Endothelial cell of umbilical vein (primary cell): Measurements from ENCODE around the gene TNFAIP1. TPM values are rescaled to one million over a fixed set of nuclear protein-coding genes. Genes with fewer than 3 reads are reported as not detected.

Experiments
- BruUV-seq: library from RNA; stranded (reverse); fragments of 400-500 nt; replicated peaks from 2 replicates; lab custom pipeline; 2021; lab: Mats Ljungman, UMichigan
- CTCF ChIA-PET: fragments of 300-600, 350-600 bp; sonication (Branson Sonifier 250); formaldehyde crosslinking; loops from one replicate; lab custom pipeline; 2021; ENCODE audit warnings: antibody characterized with exemption, inconsistent platforms; lab: Charles Lee
- POLR2A ChIA-PET: fragments of 300-600, 350-600 bp; sonication (Branson Sonifier 250); formaldehyde crosslinking; loops from one replicate; lab custom pipeline; 2021; ENCODE audit warnings: antibody characterized with exemption, inconsistent platforms; lab: Charles Lee
- DNase-seq: peaks from one replicate; pipeline ENCODE4 v3.0.0-alpha.2; 2011; ENCODE audit warnings: low read depth, low spot score
- FAIRE-seq: peaks from 2 replicates; lab custom pipeline; 2011; peaks lifted over from hg19 to GRCh38; lab: Jason Lieb, UNC
- H2AFZ ChIP-seq: 2 replicates; pipeline ENCODE4 v1.6.0; 2012; ENCODE audit warnings: low read depth, low read length, control low read depth, inconsistent platforms
- H3K27ac ChIP-seq: 2 replicates; pipeline ENCODE4 v1.5.1; 2011; ENCODE audit warnings: low read depth, mild to moderate bottlenecking, control low read depth, low read length, moderate library complexity; ENCODE audit not compliant: insufficient read depth
- H3K27me3 ChIP-seq, 2 experiments: 2 replicates each; pipeline versions ENCODE4 v1.6.0 to v1.6.1; 2011; ENCODE audit warnings: low read length in 2 of 2, mixed read lengths in 1 of 2; ENCODE audit not compliant: control insufficient read depth in 2 of 2, insufficient read depth in 2 of 2
- H3K36me3 ChIP-seq, 2 experiments: 2 replicates in 1 of 2; 3 replicates in 1 of 2; pipeline ENCODE4 v1.5.1; 2011; ENCODE audit warnings: low read length in 2 of 2, mild to moderate bottlenecking in 1 of 2, moderate library complexity in 1 of 2; ENCODE audit not compliant: control insufficient read depth in 2 of 2, insufficient read depth in 2 of 2; ENCODE audit errors: extremely low read depth in 1 of 2
- H3K4me1 ChIP-seq: 3 replicates; pipeline ENCODE4 v1.5.1; 2011; ENCODE audit warnings: mild to moderate bottlenecking, low read length; ENCODE audit not compliant: control insufficient read depth, insufficient read depth; ENCODE audit errors: extremely low read depth
- H3K4me2 ChIP-seq: 2 replicates; pipeline ENCODE4 v1.6.1; 2011; ENCODE audit warnings: low read length, control low read depth, mixed read lengths; ENCODE audit not compliant: insufficient read depth
- H3K4me3 ChIP-seq, 3 experiments: fragments of 200-600 bp in 1 of 3; sonication (generic), shearing (Covaris generic) in 1 of 3; replicated peaks in 1 of 3; 2 replicates each; pipeline ENCODE4 v1.5.1; 2011 to 2016; ENCODE audit warnings: control low read depth in 3 of 3, low read length in 3 of 3, mild to moderate bottlenecking in 2 of 3, inconsistent platforms in 1 of 3, low read depth in 1 of 3, moderate library complexity in 1 of 3; ENCODE audit not compliant: insufficient read depth in 1 of 3
- H3K79me2 ChIP-seq: 2 replicates; pipeline ENCODE4 v1.6.0; 2012; ENCODE audit warnings: low read length, inconsistent platforms; ENCODE audit not compliant: control insufficient read depth, insufficient read depth
- H3K9ac ChIP-seq: replicated peaks from 2 replicates; pipeline ENCODE3; 2011; ENCODE audit warnings: low read length, control low read depth; ENCODE audit not compliant: insufficient read depth; ENCODE audit errors: extremely low read depth
- H3K9me1 ChIP-seq: replicated peaks from 3 replicates; pipeline ENCODE4 v1.6.0; 2011; ENCODE audit warnings: mild to moderate bottlenecking, low read length; ENCODE audit not compliant: control insufficient read depth, insufficient read depth; ENCODE audit errors: extremely low read depth
- H3K9me3 ChIP-seq: replicated peaks from 2 replicates; pipeline ENCODE4 v1.5.1; 2012; ENCODE audit warnings: low read length, inconsistent platforms; ENCODE audit not compliant: control insufficient read depth, insufficient read depth
- H4K20me1 ChIP-seq: replicated peaks from 2 replicates; pipeline ENCODE3; 2011; ENCODE audit warnings: mild to moderate bottlenecking, low read length; ENCODE audit not compliant: control insufficient read depth, insufficient read depth; ENCODE audit errors: extremely low read depth
- EZH2 ChIP-seq: IDR thresholded peaks from 2 replicates; pipeline ENCODE4 v1.6.1; 2012; ENCODE audit warnings: borderline replicate concordance, low read depth, mild to moderate bottlenecking, moderate library complexity, low read length, inconsistent platforms; ENCODE audit not compliant: severe bottlenecking
- FOS ChIP-seq: IDR thresholded peaks from 2 replicates; pipeline ENCODE4 v1.6.1; 2011; ENCODE audit warnings: mild to moderate bottlenecking, low read length, moderate library complexity, borderline replicate concordance; ENCODE audit not compliant: insufficient read depth
- GATA2 ChIP-seq: IDR thresholded peaks from 2 replicates; pipeline ENCODE4 v1.7.0; 2011; ENCODE audit warnings: low read depth, mild to moderate bottlenecking, moderate library complexity, mixed read lengths, low read length; ENCODE audit not compliant: insufficient read length, insufficient read depth
- JUN ChIP-seq: IDR thresholded peaks from 2 replicates; pipeline ENCODE4 v1.6.1; 2011; ENCODE audit warnings: borderline replicate concordance, low read depth; ENCODE audit not compliant: insufficient read length, insufficient read depth
- MYC ChIP-seq: IDR thresholded peaks from one replicate; pipeline ENCODE4 v1.6.1; 2011; ENCODE audit warnings: mild to moderate bottlenecking, low read depth, low read length
- POLR2A ChIP-seq: IDR thresholded peaks from 2 replicates; pipeline ENCODE4 v1.6.1; 2012; ENCODE audit warnings: low read depth, mild to moderate bottlenecking, control low read depth, low read length
- POLR2AphosphoS5 ChIP-seq: IDR thresholded peaks from 2 replicates; pipeline ENCODE4 v1.6.1; 2012; ENCODE audit warnings: low read depth, mild to moderate bottlenecking, control low read depth, low read length, moderate library complexity; ENCODE audit not compliant: insufficient read depth
- dilution Hi-C: fragments of 300-500 bp; cut with MboI; formaldehyde crosslinking; loops from one replicate; pipeline ENCODE4 v1.15.0; 2019; ENCODE audit warnings: low sequenced_read_pairs; ENCODE audit not compliant: extremely low pct_ligation_motif_present
- intact Hi-C: fragments of 100-400 bp; cut with micrococcal nuclease; formaldehyde crosslinking; loops from one replicate; pipeline ENCODE4 v1.10.0; 2022
- polyA plus RNA-seq, 4 experiments: library from polyadenylated mRNA; depleted of rRNA in 3 of 4; stranded (reverse) in 3 of 4; unstranded in 1 of 4; fragments of >200 nt; gene quantifications; 2 replicates each; pipeline versions ENCODE4 v1.2.1 to v1.2.3, GENCODE V29; 2011 to 2012; ENCODE audit warnings: missing spikeins in 1 of 4
- total RNA-seq: library from RNA; stranded (reverse); gene quantifications from 2 replicates; pipeline ENCODE4 v1.2.3, GENCODE V29; 2021
- TF ChIP-seq, protein P1 (sequence below), 2 donors: IDR thresholded peaks; 1 replicate in 1 of 2; 2 replicates in 1 of 2; pipeline ENCODE4 v1.5.1; 2011; ENCODE audit warnings: low read length in 2 of 2, mild to moderate bottlenecking in 2 of 2, moderate library complexity in 2 of 2, control low read depth in 1 of 2, inconsistent platforms in 1 of 2, low read depth in 1 of 2; ENCODE audit not compliant: insufficient read depth in 1 of 2; ENCODE audit errors: extremely low read depth in 1 of 2
- TF ChIP-seq, protein P2 (sequence below): IDR thresholded peaks from 2 replicates; pipeline ENCODE4 v1.6.1; 2011; ENCODE audit not compliant: insufficient read depth, insufficient read length

Gene TNFAIP1
- total and polyA plus RNA-seq, 2 donors (not counting 3 experiments of a cell fraction or from before 2014, with no cell fraction given): 85.7 to 89.6 TPM

DNA sequence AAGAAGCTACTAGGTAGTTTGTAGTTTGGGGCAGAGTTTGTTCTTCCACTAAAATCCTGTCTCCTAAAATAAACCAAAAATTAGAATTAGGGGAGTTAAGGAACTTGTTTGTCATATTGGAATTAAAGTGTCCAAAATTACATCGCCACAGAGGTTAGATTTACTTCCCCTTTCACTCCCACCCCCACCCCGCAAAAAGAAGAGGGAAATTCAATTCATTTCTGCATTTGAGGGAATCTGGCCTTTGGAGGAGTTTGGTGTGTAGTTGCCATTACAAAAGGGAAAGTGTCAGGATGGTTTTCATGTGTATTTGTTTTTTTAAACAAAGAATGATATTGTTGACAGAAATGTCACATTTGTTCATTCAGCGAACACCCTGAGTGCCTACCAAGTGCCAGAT is 10.8 kb upstream of the TNFAIP1 start:
- H3K9me1 ChIP-seq: no peaks in the 10 kb centered on the region
- CTCF ChIA-PET: interaction anchor here (1.2 kb wide), 1 partner anchor 12 kb away, joined by 3 read pairs; no protein-coding TSS in a partner anchor
- H3K79me2 ChIP-seq: peaks cover 32% of the 10 kb centered on the region
- dilution Hi-C loops: no loop called here
- no peaks in the 10 kb centered on the region for H4K20me1 ChIP-seq
- FAIRE-seq: no peak
- H2AFZ ChIP-seq: no peak overlapping the region
- H3K4me2 ChIP-seq: no peak overlapping the region
- no peak overlapping the region for H3K9ac ChIP-seq
- H3K27me3 ChIP-seq: no peaks in the 10 kb centered on the region
- H3K9me3 ChIP-seq: no peaks in the 10 kb centered on the region
- H3K4me1 ChIP-seq: peaks cover 8% of the 10 kb centered on the region
- no TSS peak for BruUV-seq
- H3K4me3 ChIP-seq: no peak overlapping the region
- DNase-seq: no peak
- H3K27ac ChIP-seq: no peak overlapping the region
- POLR2A ChIA-PET: no interaction called here
- peaks cover 8 to 16% of the 10 kb centered on the region in 2 experiments for H3K36me3 ChIP-seq
- intact Hi-C loops: no loop called here
- TF ChIP-seq, protein P1, sequence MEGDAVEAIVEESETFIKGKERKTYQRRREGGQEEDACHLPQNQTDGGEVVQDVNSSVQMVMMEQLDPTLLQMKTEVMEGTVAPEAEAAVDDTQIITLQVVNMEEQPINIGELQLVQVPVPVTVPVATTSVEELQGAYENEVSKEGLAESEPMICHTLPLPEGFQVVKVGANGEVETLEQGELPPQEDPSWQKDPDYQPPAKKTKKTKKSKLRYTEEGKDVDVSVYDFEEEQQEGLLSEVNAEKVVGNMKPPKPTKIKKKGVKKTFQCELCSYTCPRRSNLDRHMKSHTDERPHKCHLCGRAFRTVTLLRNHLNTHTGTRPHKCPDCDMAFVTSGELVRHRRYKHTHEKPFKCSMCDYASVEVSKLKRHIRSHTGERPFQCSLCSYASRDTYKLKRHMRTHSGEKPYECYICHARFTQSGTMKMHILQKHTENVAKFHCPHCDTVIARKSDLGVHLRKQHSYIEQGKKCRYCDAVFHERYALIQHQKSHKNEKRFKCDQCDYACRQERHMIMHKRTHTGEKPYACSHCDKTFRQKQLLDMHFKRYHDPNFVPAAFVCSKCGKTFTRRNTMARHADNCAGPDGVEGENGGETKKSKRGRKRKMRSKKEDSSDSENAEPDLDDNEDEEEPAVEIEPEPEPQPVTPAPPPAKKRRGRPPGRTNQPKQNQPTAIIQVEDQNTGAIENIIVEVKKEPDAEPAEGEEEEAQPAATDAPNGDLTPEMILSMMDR (IDR thresholded peaks at IDR 0.05; ENCODE audit: extremely low read depth in 1 of 2, insufficient read depth in 1 of 2, low read depth in 1 of 2, low read length in 2 of 2): no peak
- TF ChIP-seq EZH2 (no peak), POLR2A (no peak)

DNA sequence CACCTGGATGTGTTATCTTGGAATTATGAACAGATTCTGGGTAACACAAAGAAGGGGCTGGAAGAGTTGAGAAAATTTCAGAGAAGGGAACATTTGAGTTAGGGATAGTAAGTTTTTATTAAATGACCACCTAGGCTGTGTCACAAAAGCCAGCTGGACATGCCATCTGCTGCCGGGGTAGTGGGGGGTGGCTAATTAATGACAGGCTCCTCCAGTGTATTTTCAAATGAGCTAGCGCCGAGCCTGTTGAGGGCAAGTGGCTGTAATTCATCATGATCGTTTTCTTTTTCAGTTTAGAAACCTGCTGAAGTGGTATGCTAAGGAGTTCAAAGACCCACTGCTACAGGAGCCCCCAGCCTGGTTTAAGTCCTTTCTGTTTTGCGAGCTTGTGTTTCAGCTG is 10.3 kb upstream of the TNFAIP1 start:
- H3K4me1 ChIP-seq: peaks cover 4% of the 10 kb centered on the region
- ChIA-PET POLR2A (no interaction called here), CTCF (interaction anchor here (1.1 to 1.2 kb wide), 2 partner anchors 13 to 520 kb away, joined by 3 to 4 read pairs; no protein-coding TSS in a partner anchor)
- dilution Hi-C loops (no loop called here), intact Hi-C loops (no loop called here)
- peaks cover 8 to 16% of the 10 kb centered on the region in 2 experiments for H3K36me3 ChIP-seq
- peaks cover 28% of the 10 kb centered on the region for H3K79me2 ChIP-seq
- DNase-seq (no peak), FAIRE-seq (no peak)
- H4K20me1 ChIP-seq: no peaks in the 10 kb centered on the region
- no TSS peak for BruUV-seq
- no peaks in the 10 kb centered on the region for H3K9me3 ChIP-seq
- H3K4me2 ChIP-seq: no peak overlapping the region
- no peaks in the 10 kb centered on the region for H3K27me3 ChIP-seq
- H3K9me1 ChIP-seq: no peaks in the 10 kb centered on the region
- no peak overlapping the region for H2AFZ ChIP-seq
- no peak overlapping the region for H3K9ac ChIP-seq
- TF ChIP-seq MYC (no peak), POLR2AphosphoS5 (no peak), JUN (no peak), GATA2 (no peak), POLR2A (no peak), EZH2 (no peak), FOS (no peak)
- TF ChIP-seq, protein P1 (IDR thresholded peaks at IDR 0.05; ENCODE audit: extremely low read depth in 1 of 2, insufficient read depth in 1 of 2, low read depth in 1 of 2, low read length in 2 of 2): no peak
- TF ChIP-seq, protein P2, sequence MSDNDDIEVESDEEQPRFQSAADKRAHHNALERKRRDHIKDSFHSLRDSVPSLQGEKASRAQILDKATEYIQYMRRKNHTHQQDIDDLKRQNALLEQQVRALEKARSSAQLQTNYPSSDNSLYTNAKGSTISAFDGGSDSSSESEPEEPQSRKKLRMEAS: no peak
- H3K4me3 ChIP-seq: no peak overlapping the region
- H3K27ac ChIP-seq: no peak overlapping the region
